Cerebellar cortex (tissue), 1 donor: ENCODE data around the gene MED14.
A peak's percentile ranks its signal among the peaks of the same experiment; 100 is the strongest.

Experiments used
- DNase-seq: peaks from one replicate; pipeline ENCODE4 v3.0.0-alpha.2; 2015; ENCODE audit warnings: low spot score

The MED14 gene

GRCh38 chrX:40663078-40663740 is 72.1 kb downstream of the MED14 start:
- no peak for DNase-seq

- no peak for DNase-seq
Measured at GRCh38 chrX:40661489-40661888, 73.9 kb downstream of the MED14 start.

GRCh38 chrX:40660381-40660780 is 75.0 kb downstream of the MED14 start:
- no peak for DNase-seq

- no peak for DNase-seq
Measured at GRCh38 chrX:40653535-40653934, 81.8 kb downstream of the MED14 start.

- no peak for DNase-seq
Measured at GRCh38 chrX:40652664-40653063, 82.7 kb downstream of the MED14 start.

- peak; percentile 72 for DNase-seq
Measured at GRCh38 chrX:40651620-40652223, 83.6 kb downstream of the MED14 start.

- peak; percentile 86 for DNase-seq
Measured at GRCh38 chrX:40647307-40648197, 87.8 kb downstream of the MED14 start, which contains the start of gene CXorf38. Gene CXorf38 (minus strand): TSS chrX:40647561. CDS start chrX:40647520, 41 bp downstream.

GRCh38 chrX:40646489-40647306 is 88.6 kb downstream of the MED14 start:
- no peak for DNase-seq

- DNase-seq: no peak
Measured at GRCh38 chrX:40644821-40645358, 90.5 kb downstream of the MED14 start.

GRCh38 chrX:40644176-40644575 is 91.2 kb downstream of the MED14 start:
- no peak for DNase-seq

GRCh38 chrX:40637687-40638086 is 97.7 kb downstream of the MED14 start:
- DNase-seq: no peak

- DNase-seq: no peak
Measured at GRCh38 chrX:40632199-40632598, 103.1 kb downstream of the MED14 start.

GRCh38 chrX:40628506-40628905 is 106.8 kb downstream of the MED14 start:
- no peak for DNase-seq

- no peak for DNase-seq
Measured at GRCh38 chrX:40625294-40625693, 110.0 kb downstream of the MED14 start.

GRCh38 chrX:40623665-40624064 is 111.7 kb downstream of the MED14 start:
- DNase-seq: no peak

- DNase-seq: no peak
Measured at GRCh38 chrX:40623139-40623536, 112.2 kb downstream of the MED14 start, which contains the start of gene MPC1L. Gene MPC1L (plus strand): TSS chrX:40623428. CDS start chrX:40623566, 138 bp downstream.

GRCh38 chrX:40622479-40623138 is 112.7 kb downstream of the MED14 start:
- DNase-seq: no peak

GRCh38 chrX:40617566-40617965 is 117.8 kb downstream of the MED14 start:
- no peak for DNase-seq

- DNase-seq: no peak
Measured at GRCh38 chrX:40615976-40616375, 119.4 kb downstream of the MED14 start.

GRCh38 chrX:40612511-40612910 is 122.8 kb downstream of the MED14 start:
- DNase-seq: no peak

GRCh38 chrX:40607381-40607780 is 128.0 kb downstream of the MED14 start:
- DNase-seq: no peak
